ENCODE measurements around the gene LRRC40. TPM values are rescaled to one million over a fixed set of nuclear protein-coding genes. Genes with fewer than 3 reads are reported as not detected.
A peak's percentile ranks its signal among the peaks of the same experiment; 100 is the strongest.

The LRRC40 gene
- total and polyA plus RNA-seq, 2 donors from 2014 or later = 7.5 to 13.3 TPM

GRCh38 chr1:70228670-70229069 is 23.3 kb upstream of the LRRC40 start:
- Histone ChIP-seq H3K9ac (ENCODE audit: low read length in 3 of 3) (no peak overlapping the region), H3K4me1 (ENCODE audit: control insufficient read depth in 2 of 3, insufficient read depth in 2 of 3, low read depth in 1 of 3, low read length in 3 of 3) (peaks cover 0 to 10% (median 0%) of the 10 kb centered on the region in 3 donors), H3K27ac (ENCODE audit: low read depth in 2 of 2, low read length in 2 of 2) (no peak overlapping the region), H3K36me3 (ENCODE audit: control insufficient read depth in 2 of 3, insufficient read depth in 3 of 3, low read length in 3 of 3) (peaks cover 9 to 62% (median 22%) of the 10 kb centered on the region in 3 donors), H3K9me3 (ENCODE audit: control insufficient read depth in 2 of 3, insufficient read depth in 1 of 3, low read length in 3 of 3) (no peaks in the 10 kb centered on the region), H3K4me3 (ENCODE audit: low read length in 3 of 3) (no peak overlapping the region), H3K27me3 (ENCODE audit: control insufficient read depth, insufficient read depth, low read length) (no peaks in the 10 kb centered on the region)
- intact Hi-C loops (cut with DNase I) = no loop called here
- FAIRE-seq (no peak), DNase-seq (no peak)
- TF ChIP-seq CTCF (IDR thresholded peaks at IDR 0.05; ENCODE audit: borderline replicate concordance, extremely low read depth, insufficient read depth) = no peak

- H3K4me3 ChIP-seq (ENCODE audit: low read length in 3 of 3) = no peak overlapping the region
- DNase-seq (no peak), FAIRE-seq (no peak)
- H3K9ac ChIP-seq (ENCODE audit: low read length in 3 of 3) = no peak overlapping the region
- intact Hi-C loops (cut with DNase I) = no loop called here
- peaks cover 10 to 52% (median 20%) of the 10 kb centered on the region in 3 donors for H3K36me3 ChIP-seq (ENCODE audit: control insufficient read depth in 2 of 3, insufficient read depth in 3 of 3, low read length in 3 of 3)
- no peaks in the 10 kb centered on the region for H3K9me3 ChIP-seq (ENCODE audit: control insufficient read depth in 2 of 3, insufficient read depth in 1 of 3, low read length in 3 of 3)
- TF ChIP-seq CTCF (IDR thresholded peaks at IDR 0.05; ENCODE audit: borderline replicate concordance, extremely low read depth, insufficient read depth) = no peak
- H3K27ac ChIP-seq (ENCODE audit: low read depth in 2 of 2, low read length in 2 of 2) = no peak overlapping the region
- peaks cover 5 to 23% (median 6%) of the 10 kb centered on the region in 3 donors for H3K4me1 ChIP-seq (ENCODE audit: control insufficient read depth in 2 of 3, insufficient read depth in 2 of 3, low read depth in 1 of 3, low read length in 3 of 3)
- H3K27me3 ChIP-seq (ENCODE audit: control insufficient read depth, insufficient read depth, low read length) = no peaks in the 10 kb centered on the region
Measured at GRCh38 chr1:70227439-70227838, 22.1 kb upstream of the LRRC40 start.

GRCh38 chr1:70224954-70225353 is 19.6 kb upstream of the LRRC40 start:
- H3K9ac ChIP-seq (ENCODE audit: low read length in 3 of 3) = no peak overlapping the region
- no peak overlapping the region for H3K27ac ChIP-seq (ENCODE audit: low read depth in 2 of 2, low read length in 2 of 2)
- no peak for FAIRE-seq
- TF ChIP-seq CTCF (IDR thresholded peaks at IDR 0.05; ENCODE audit: borderline replicate concordance, extremely low read depth, insufficient read depth) = no peak
- H3K4me3 ChIP-seq (ENCODE audit: low read length in 3 of 3) = no peak overlapping the region
- peaks cover 3 to 28% (median 8%) of the 10 kb centered on the region in 3 donors for H3K36me3 ChIP-seq (ENCODE audit: control insufficient read depth in 2 of 3, insufficient read depth in 3 of 3, low read length in 3 of 3)
- no peak for DNase-seq
- H3K9me3 ChIP-seq (ENCODE audit: control insufficient read depth in 2 of 3, insufficient read depth in 1 of 3, low read length in 3 of 3) = no peaks in the 10 kb centered on the region
- no peaks in the 10 kb centered on the region for H3K27me3 ChIP-seq (ENCODE audit: control insufficient read depth, insufficient read depth, low read length)
- intact Hi-C loops (cut with DNase I) = no loop called here
- peaks cover 5 to 27% (median 6%) of the 10 kb centered on the region in 3 donors for H3K4me1 ChIP-seq (ENCODE audit: control insufficient read depth in 2 of 3, insufficient read depth in 2 of 3, low read depth in 1 of 3, low read length in 3 of 3)

- Histone ChIP-seq H3K36me3 (ENCODE audit: control insufficient read depth in 2 of 3, insufficient read depth in 3 of 3, low read length in 3 of 3) (peaks cover 3 to 12% (median 4%) of the 10 kb centered on the region in 3 donors), H3K27me3 (ENCODE audit: control insufficient read depth, insufficient read depth, low read length) (no peaks in the 10 kb centered on the region), H3K9me3 (ENCODE audit: control insufficient read depth in 2 of 3, insufficient read depth in 1 of 3, low read length in 3 of 3) (no peaks in the 10 kb centered on the region), H3K4me3 (ENCODE audit: low read length in 3 of 3) (peak overlapping the region; percentile 33 to 88 (median 86)), H3K27ac (ENCODE audit: low read depth in 2 of 2, low read length in 2 of 2) (peak overlapping the region in 1 of 2 donors; percentile 3), H3K9ac (ENCODE audit: low read length in 3 of 3) (peak overlapping the region; percentile 17 to 46 (median 24)), H3K4me1 (ENCODE audit: control insufficient read depth in 2 of 3, insufficient read depth in 2 of 3, low read depth in 1 of 3, low read length in 3 of 3) (peaks cover 5 to 27% (median 6%) of the 10 kb centered on the region in 3 donors)
- FAIRE-seq = no peak
- DNase-seq = peak in 1 of 5 donors; percentile 3
- no peak for TF ChIP-seq CTCF (IDR thresholded peaks at IDR 0.05; ENCODE audit: borderline replicate concordance, extremely low read depth, insufficient read depth)
- intact Hi-C loops (cut with DNase I) = no loop called here
Measured at GRCh38 chr1:70222716-70223235, 17.4 kb upstream of the LRRC40 start.

Data from kidney (tissue), 14 donors.